ENCODE data around the gene RAD51AP1. TPM values are rescaled to one million over a fixed set of nuclear protein-coding genes. Genes with fewer than 3 reads are reported as not detected.

Gene RAD51AP1
- total and polyA plus RNA-seq, 2 donors (not counting 3 experiments of a cell fraction or from before 2014, with no cell fraction given), result 9.0 to 23.1 TPM

GRCh38 chr12:4540638-4541037, 1.9 kb downstream of the RAD51AP1 start:
- Histone ChIP-seq H3K36me3 (ENCODE audit: control insufficient read depth in 2 of 2, extremely low read depth in 1 of 2, insufficient read depth in 2 of 2, low read length in 2 of 2) (no peaks in the 10 kb centered on the region), H3K9ac (replicated peaks; ENCODE audit: extremely low read depth, insufficient read depth, low read length) (no peak overlapping the region), H3K4me1 (ENCODE audit: control insufficient read depth, extremely low read depth, insufficient read depth, low read length) (peaks cover 23% of the 10 kb centered on the region), H3K4me2 (ENCODE audit: insufficient read depth, low read length) (peak overlapping the region; percentile 43), H4K20me1 (replicated peaks; ENCODE audit: control insufficient read depth, extremely low read depth, insufficient read depth, low read length) (no peaks in the 10 kb centered on the region), H2AFZ (ENCODE audit: low read depth, low read length) (no peak overlapping the region), H3K79me2 (ENCODE audit: control insufficient read depth, insufficient read depth, low read length) (peaks cover 44% of the 10 kb centered on the region), H3K9me1 (replicated peaks; ENCODE audit: control insufficient read depth, extremely low read depth, insufficient read depth, low read length) (no peaks in the 10 kb centered on the region), H3K27ac (ENCODE audit: insufficient read depth, low read depth, low read length) (no peak overlapping the region), H3K4me3 (replicated peaks in 1 of 3; ENCODE audit: insufficient read depth in 1 of 3, low read depth in 1 of 3, low read length in 3 of 3) (no peak overlapping the region), H3K27me3 (ENCODE audit: control insufficient read depth in 2 of 2, insufficient read depth in 2 of 2, low read length in 2 of 2) (no peaks in the 10 kb centered on the region), H3K9me3 (replicated peaks; ENCODE audit: control insufficient read depth, insufficient read depth, low read length) (no peaks in the 10 kb centered on the region)
- dilution Hi-C loops (cut with MboI; ENCODE audit: extremely low pct_ligation_motif_present, low sequenced_read_pairs) (no loop called here), intact Hi-C loops (cut with micrococcal nuclease) (no loop called here)
- DNase-seq (ENCODE audit: low read depth, low spot score), result no peak
- no TSS peak for BruUV-seq (replicated peaks)
- ChIA-PET POLR2A (interaction anchor here (0.6 kb wide), 1 partner anchor 273 kb away, joined by 5 read pairs; no protein-coding TSS in a partner anchor), CTCF (interaction anchor here (0.8 to 1.2 kb wide), 3 partner anchors 64 to 264 kb away, joined by 3 to 4 read pairs (median 3); no protein-coding TSS in a partner anchor)
- no peak for TF ChIP-seq MYC (IDR thresholded peaks at IDR 0.05; ENCODE audit: low read depth, low read length)
- TF ChIP-seq EZH2 (IDR thresholded peaks at IDR 0.05; ENCODE audit: borderline replicate concordance, low read depth, low read length, severe bottlenecking), result no peak
- no peak for TF ChIP-seq POLR2AphosphoS5 (IDR thresholded peaks at IDR 0.05; ENCODE audit: insufficient read depth, low read depth, low read length)
- TF ChIP-seq CTCF (IDR thresholded peaks at IDR 0.05; ENCODE audit: extremely low read depth in 1 of 2, insufficient read depth in 1 of 2, low read depth in 1 of 2, low read length in 2 of 2), result no peak
- no peak for TF ChIP-seq POLR2A (IDR thresholded peaks at IDR 0.05; ENCODE audit: low read depth, low read length)
- TF ChIP-seq JUN (IDR thresholded peaks at IDR 0.05; ENCODE audit: borderline replicate concordance, insufficient read depth, insufficient read length, low read depth), result no peak
- no peak for TF ChIP-seq GATA2 (IDR thresholded peaks at IDR 0.05; ENCODE audit: insufficient read depth, insufficient read length, low read depth, low read length)
- TF ChIP-seq MAX (IDR thresholded peaks at IDR 0.05; ENCODE audit: insufficient read depth, insufficient read length), result no peak
- TF ChIP-seq FOS (IDR thresholded peaks at IDR 0.05; ENCODE audit: borderline replicate concordance, insufficient read depth, low read length), result no peak
- no peak for FAIRE-seq

Data from endothelial cell of umbilical vein (primary cell).